Measurements from ENCODE around the gene YWHAG. TPM values are rescaled to one million over a fixed set of nuclear protein-coding genes. Genes with fewer than 3 reads are reported as not detected.
A peak's percentile ranks its signal among the peaks of the same experiment; 100 is the strongest.

Gene YWHAG
- total RNA-seq, 1 donor from 2014 or later = 70.5 TPM

- ChIA-PET POLR2A (interaction anchor here (0.6 kb wide), 1 partner anchor 32 kb away, joined by 3 read pairs; no protein-coding TSS in a partner anchor), CTCF (interaction anchor here (1.2 kb wide), 1 partner anchor 8 kb away, joined by 3 read pairs; no protein-coding TSS in a partner anchor)
- intact Hi-C loops (cut with micrococcal nuclease) = no loop called here
- H3K4me1 Mint-ChIP-seq = peaks cover 16% of the 10 kb centered on the region
- no peaks in the 10 kb centered on the region for H3K36me3 Mint-ChIP-seq (ENCODE audit: low read depth)
- no peaks in the 10 kb centered on the region for H3K9me3 Mint-ChIP-seq
- no peak for DNase-seq
- peak overlapping the region; percentile 38 for H3K4me3 Mint-ChIP-seq
- no peak overlapping the region for H3K27ac Mint-ChIP-seq
- H3K27me3 Mint-ChIP-seq = peaks cover 36% of the 10 kb centered on the region
- TF ChIP-seq CTCF (IDR thresholded peaks at IDR 0.05) = no peak
- no peak for ATAC-seq (ENCODE audit: low read depth)
Measured at GRCh38 chr7:76283254-76284159, 75.3 kb downstream of the YWHAG start.

GRCh38 chr7:76282344-76283253 lies 76.2 kb downstream of the YWHAG start:
- no peak for DNase-seq
- intact Hi-C loops (cut with micrococcal nuclease) = no loop called here
- no peak overlapping the region for H3K27ac Mint-ChIP-seq

GRCh38 chr7:76281706-76282343 lies 77.0 kb downstream of the YWHAG start:
- CTCF ChIA-PET = interaction anchor here (1.4 kb wide), 1 partner anchor 32 kb away, joined by 6 read pairs; no protein-coding TSS in a partner anchor
- Mint-ChIP-seq H3K4me1 (peaks cover 16% of the 10 kb centered on the region), H3K9me3 (no peaks in the 10 kb centered on the region), H3K36me3 (ENCODE audit: low read depth) (no peaks in the 10 kb centered on the region), H3K4me3 (peak overlapping the region; percentile 68), H3K27ac (no peak overlapping the region), H3K27me3 (peaks cover 43% of the 10 kb centered on the region)
- POLR2A ChIA-PET = interaction anchor here (0.6 to 0.9 kb wide), 3 partner anchors 10 to 36 kb away, joined by 3 to 6 read pairs (median 4); no protein-coding TSS in a partner anchor
- ATAC-seq (ENCODE audit: low read depth) = no peak
- no peak for DNase-seq
- TF ChIP-seq CTCF (IDR thresholded peaks at IDR 0.05) = no peak
- intact Hi-C loops (cut with micrococcal nuclease) = no loop called here

More at GRCh38 chr7:76282344-76283253, 76.2 kb downstream of the YWHAG start:
- no peak for TF ChIP-seq CTCF (IDR thresholded peaks at IDR 0.05)
- ChIA-PET CTCF (interaction anchor here (1.2 to 1.4 kb wide), 2 partner anchors 9 to 31 kb away, joined by 3 to 6 read pairs; no protein-coding TSS in a partner anchor), POLR2A (interaction anchor here (0.6 to 0.9 kb wide), 3 partner anchors 26 to 66 kb away, joined by 3 to 14 read pairs (median 6); no protein-coding TSS in a partner anchor)
- peaks cover 38% of the 10 kb centered on the region for H3K27me3 Mint-ChIP-seq
- H3K4me3 Mint-ChIP-seq = peak overlapping the region; percentile 68
- H3K9me3 Mint-ChIP-seq = no peaks in the 10 kb centered on the region
- H3K4me1 Mint-ChIP-seq = peaks cover 16% of the 10 kb centered on the region
- peak; percentile 38 for ATAC-seq (ENCODE audit: low read depth)
- no peaks in the 10 kb centered on the region for H3K36me3 Mint-ChIP-seq (ENCODE audit: low read depth)

- Mint-ChIP-seq H3K27me3 (peaks cover 48% of the 10 kb centered on the region), H3K4me1 (peaks cover 16% of the 10 kb centered on the region), H3K9me3 (no peaks in the 10 kb centered on the region), H3K36me3 (ENCODE audit: low read depth) (no peaks in the 10 kb centered on the region), H3K27ac (no peak overlapping the region), H3K4me3 (peak overlapping the region; percentile 71)
- ChIA-PET POLR2A (interaction anchor here (0.8 kb wide), 1 partner anchor 11 kb away, joined by 4 read pairs; no protein-coding TSS in a partner anchor), CTCF (interaction anchor here (1.4 kb wide), 1 partner anchor 33 kb away, joined by 6 read pairs; no protein-coding TSS in a partner anchor)
- no peak for DNase-seq
- TF ChIP-seq CTCF (IDR thresholded peaks at IDR 0.05) = no peak
- intact Hi-C loops (cut with micrococcal nuclease) = no loop called here
- peak; percentile 68 for ATAC-seq (ENCODE audit: low read depth)
Measured at GRCh38 chr7:76281006-76281705, 77.6 kb downstream of the YWHAG start.

Measured in activated B cell treated with CpG ODN at 0.5 μM for 24 hours (primary cell).